Measurements from ENCODE around the gene SNAPC4.

The SNAPC4 gene, protein sequence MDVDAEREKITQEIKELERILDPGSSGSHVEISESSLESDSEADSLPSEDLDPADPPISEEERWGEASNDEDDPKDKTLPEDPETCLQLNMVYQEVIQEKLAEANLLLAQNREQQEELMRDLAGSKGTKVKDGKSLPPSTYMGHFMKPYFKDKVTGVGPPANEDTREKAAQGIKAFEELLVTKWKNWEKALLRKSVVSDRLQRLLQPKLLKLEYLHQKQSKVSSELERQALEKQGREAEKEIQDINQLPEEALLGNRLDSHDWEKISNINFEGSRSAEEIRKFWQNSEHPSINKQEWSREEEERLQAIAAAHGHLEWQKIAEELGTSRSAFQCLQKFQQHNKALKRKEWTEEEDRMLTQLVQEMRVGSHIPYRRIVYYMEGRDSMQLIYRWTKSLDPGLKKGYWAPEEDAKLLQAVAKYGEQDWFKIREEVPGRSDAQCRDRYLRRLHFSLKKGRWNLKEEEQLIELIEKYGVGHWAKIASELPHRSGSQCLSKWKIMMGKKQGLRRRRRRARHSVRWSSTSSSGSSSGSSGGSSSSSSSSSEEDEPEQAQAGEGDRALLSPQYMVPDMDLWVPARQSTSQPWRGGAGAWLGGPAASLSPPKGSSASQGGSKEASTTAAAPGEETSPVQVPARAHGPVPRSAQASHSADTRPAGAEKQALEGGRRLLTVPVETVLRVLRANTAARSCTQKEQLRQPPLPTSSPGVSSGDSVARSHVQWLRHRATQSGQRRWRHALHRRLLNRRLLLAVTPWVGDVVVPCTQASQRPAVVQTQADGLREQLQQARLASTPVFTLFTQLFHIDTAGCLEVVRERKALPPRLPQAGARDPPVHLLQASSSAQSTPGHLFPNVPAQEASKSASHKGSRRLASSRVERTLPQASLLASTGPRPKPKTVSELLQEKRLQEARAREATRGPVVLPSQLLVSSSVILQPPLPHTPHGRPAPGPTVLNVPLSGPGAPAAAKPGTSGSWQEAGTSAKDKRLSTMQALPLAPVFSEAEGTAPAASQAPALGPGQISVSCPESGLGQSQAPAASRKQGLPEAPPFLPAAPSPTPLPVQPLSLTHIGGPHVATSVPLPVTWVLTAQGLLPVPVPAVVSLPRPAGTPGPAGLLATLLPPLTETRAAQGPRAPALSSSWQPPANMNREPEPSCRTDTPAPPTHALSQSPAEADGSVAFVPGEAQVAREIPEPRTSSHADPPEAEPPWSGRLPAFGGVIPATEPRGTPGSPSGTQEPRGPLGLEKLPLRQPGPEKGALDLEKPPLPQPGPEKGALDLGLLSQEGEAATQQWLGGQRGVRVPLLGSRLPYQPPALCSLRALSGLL (N-terminal part only)

DNA sequence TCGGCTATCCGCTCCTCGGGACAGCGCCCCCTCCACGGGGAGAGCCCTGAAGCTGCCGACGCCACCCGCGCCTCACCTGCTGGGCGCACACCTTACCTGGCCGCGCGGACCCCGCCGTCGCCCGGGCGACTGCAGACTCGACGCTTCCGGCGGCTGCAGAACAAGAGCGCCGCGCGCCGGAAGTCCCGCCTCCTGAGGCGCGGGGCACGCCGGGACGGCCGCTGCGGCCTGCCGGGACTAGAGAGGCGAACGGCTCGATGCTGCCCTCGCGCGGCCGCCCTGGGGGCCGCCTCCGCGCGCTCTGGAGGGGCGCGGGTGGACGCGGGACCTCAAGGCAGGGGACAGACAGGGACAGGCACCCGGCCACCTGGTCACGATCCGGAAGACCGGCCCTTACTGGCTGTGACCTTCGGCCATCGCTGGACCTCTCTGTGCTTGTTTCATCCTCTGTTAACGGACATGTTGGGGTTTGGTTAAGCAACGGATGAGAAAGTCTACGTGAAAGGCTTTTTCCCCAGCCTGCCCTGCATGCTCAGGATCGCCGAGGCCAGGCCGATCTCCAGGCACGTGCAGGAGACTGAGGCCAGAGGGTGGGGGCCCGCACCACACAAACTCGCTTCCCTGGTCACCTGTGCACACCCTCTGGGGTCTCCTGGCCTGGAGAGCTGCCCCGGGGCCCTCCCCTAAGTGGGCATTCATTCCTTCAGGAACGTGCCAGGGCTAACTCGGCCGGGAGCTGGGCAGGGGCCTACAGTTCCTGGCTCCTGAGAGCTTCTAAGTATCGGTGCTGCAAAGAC, at the start of gene SNAPC4:
TSS of gene SNAPC4 (minus strand) at position 133 of the 797 bp plus-strand sequence. CDS start 1,742 bp downstream, outside the sequence.
- peak; percentile 89 for DNase-seq (ENCODE audit: low read depth)
- peak; percentile 65 for TF ChIP-seq POLR2A (IDR thresholded peaks at IDR 0.05; ENCODE audit: extremely low read depth, insufficient read length)
- TF ChIP-seq, protein P1, sequence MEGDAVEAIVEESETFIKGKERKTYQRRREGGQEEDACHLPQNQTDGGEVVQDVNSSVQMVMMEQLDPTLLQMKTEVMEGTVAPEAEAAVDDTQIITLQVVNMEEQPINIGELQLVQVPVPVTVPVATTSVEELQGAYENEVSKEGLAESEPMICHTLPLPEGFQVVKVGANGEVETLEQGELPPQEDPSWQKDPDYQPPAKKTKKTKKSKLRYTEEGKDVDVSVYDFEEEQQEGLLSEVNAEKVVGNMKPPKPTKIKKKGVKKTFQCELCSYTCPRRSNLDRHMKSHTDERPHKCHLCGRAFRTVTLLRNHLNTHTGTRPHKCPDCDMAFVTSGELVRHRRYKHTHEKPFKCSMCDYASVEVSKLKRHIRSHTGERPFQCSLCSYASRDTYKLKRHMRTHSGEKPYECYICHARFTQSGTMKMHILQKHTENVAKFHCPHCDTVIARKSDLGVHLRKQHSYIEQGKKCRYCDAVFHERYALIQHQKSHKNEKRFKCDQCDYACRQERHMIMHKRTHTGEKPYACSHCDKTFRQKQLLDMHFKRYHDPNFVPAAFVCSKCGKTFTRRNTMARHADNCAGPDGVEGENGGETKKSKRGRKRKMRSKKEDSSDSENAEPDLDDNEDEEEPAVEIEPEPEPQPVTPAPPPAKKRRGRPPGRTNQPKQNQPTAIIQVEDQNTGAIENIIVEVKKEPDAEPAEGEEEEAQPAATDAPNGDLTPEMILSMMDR (IDR thresholded peaks at IDR 0.05; ENCODE audit: low read depth, low read length): peak; percentile 64
- peak; percentile 78 for TF ChIP-seq MYC (IDR thresholded peaks at IDR 0.05; ENCODE audit: low read depth, low read length)
- TF ChIP-seq, protein P2, sequence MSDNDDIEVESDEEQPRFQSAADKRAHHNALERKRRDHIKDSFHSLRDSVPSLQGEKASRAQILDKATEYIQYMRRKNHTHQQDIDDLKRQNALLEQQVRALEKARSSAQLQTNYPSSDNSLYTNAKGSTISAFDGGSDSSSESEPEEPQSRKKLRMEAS (IDR thresholded peaks at IDR 0.05; ENCODE audit: low read depth, low read length): 0 out of 2 replicates have a peak, but pooled peaks have one; percentile 35
- peak within 1 kb of the TSS; percentile 73 for H3K4me3 ChIP-seq (ENCODE audit: low read depth, low read length)

DNA sequence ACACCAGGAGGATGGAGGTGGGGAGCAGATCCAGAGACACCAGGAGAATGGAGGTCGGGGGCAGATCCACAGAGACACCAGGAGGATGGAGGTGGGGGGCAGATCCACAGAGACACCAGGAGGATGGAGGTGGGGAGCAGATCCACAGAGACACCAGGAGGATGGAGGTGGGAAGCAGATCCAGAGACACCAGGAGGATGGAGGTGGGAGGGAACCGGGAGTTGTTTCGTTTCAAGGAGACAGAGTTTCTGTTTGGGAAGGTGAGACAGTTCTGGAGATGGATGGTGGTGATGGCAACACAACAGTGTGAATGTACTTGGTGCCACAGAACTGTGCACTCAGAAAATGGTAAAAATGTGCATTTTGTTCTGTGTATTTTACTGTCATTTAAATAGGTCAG, 48.7 kb upstream of the SNAPC4 start:
- no peak overlapping the region for H3K4me3 ChIP-seq (ENCODE audit: low read depth, low read length)
- TF ChIP-seq, protein P2 (IDR thresholded peaks at IDR 0.05; ENCODE audit: low read depth, low read length): no peak
- TF ChIP-seq, protein P1 (IDR thresholded peaks at IDR 0.05; ENCODE audit: low read depth, low read length): no peak
- TF ChIP-seq MYC (IDR thresholded peaks at IDR 0.05; ENCODE audit: low read depth, low read length): no peak
- no peak for TF ChIP-seq POLR2A (IDR thresholded peaks at IDR 0.05; ENCODE audit: extremely low read depth, insufficient read length)
- no peak for DNase-seq (ENCODE audit: low read depth)

DNA sequence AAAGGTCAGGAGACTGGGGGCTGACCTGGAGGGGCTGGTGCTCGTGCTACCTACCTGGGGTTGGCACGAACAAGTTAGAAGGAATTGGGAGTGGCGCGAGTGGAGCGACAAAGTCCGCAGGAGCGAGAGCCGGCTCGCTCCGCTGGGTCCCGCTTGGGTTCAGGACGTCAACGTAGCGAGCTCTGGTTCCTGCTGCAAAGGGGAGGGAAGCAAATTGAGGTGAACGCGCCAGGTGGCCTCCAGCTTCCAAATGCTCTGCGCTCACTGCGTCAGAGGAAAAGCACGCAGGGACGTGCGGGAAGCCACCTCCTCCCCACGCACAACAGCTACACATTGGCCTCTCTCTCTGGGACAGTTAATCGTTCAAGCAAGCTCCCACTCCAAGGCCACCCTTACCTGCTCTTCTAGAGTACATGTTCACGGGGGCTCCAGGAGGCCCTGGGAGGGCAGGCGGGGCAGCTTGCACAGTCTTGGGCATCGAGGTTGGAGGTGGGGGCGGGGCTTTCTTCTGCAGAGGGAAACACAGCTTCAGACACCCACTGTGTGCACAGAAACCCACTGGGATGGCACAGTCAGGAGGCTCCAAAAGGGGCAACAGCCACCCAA, 47.3 kb upstream of the SNAPC4 start:
- no peak overlapping the region for H3K4me3 ChIP-seq (ENCODE audit: low read depth, low read length)
- TF ChIP-seq MYC (IDR thresholded peaks at IDR 0.05; ENCODE audit: low read depth, low read length) (no peak), POLR2A (IDR thresholded peaks at IDR 0.05; ENCODE audit: extremely low read depth, insufficient read length) (no peak)
- TF ChIP-seq, protein P2 (IDR thresholded peaks at IDR 0.05; ENCODE audit: low read depth, low read length): no peak
- no peak for DNase-seq (ENCODE audit: low read depth)

DNA sequence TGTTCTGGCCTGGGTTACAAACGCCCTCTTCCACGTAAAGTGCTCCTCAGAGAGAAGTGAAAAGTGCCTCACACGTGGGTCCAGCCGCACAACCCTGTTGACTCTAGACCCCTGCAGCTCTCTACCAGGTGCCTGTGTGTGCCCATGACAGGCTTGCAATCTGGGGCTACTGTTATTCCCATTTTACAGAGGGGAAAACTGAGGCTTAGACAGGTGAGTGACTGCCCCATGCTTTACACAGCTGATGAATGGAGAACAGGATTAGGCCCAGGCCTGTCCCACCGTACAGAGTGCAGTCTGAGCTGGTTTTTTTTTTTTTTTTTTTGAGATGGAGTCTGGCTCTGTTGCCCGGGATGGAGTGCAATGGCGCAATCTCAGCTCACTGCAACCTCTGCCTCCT, 45.8 kb upstream of the SNAPC4 start:
- TF ChIP-seq MYC (IDR thresholded peaks at IDR 0.05; ENCODE audit: low read depth, low read length): no peak
- no peak for TF ChIP-seq POLR2A (IDR thresholded peaks at IDR 0.05; ENCODE audit: extremely low read depth, insufficient read length)
- TF ChIP-seq, protein P1 (IDR thresholded peaks at IDR 0.05; ENCODE audit: low read depth, low read length): no peak
- TF ChIP-seq, protein P2 (IDR thresholded peaks at IDR 0.05; ENCODE audit: low read depth, low read length): no peak
- no peak overlapping the region for H3K4me3 ChIP-seq (ENCODE audit: low read depth, low read length)
- DNase-seq (ENCODE audit: low read depth): no peak

DNA sequence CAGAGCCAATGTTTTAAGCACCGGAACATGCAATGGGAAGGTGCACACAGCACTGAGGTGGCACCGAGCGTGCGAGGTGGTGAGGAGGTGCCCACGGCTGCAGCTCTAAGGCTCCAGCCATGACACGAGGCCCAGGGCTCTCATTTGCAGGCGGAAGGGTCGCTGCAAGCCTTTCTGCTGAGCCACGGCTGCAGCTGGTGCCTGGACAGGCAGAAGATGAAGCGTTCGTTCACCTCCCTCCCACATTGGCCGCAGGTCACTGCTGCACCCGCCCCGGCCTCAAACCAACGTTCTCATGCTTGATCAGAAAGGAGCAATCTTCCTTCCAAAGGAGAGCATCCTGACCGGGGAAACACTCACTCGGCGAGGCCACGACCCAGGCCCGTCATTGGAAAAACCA, 44.1 kb upstream of the SNAPC4 start:
- TF ChIP-seq MYC (IDR thresholded peaks at IDR 0.05; ENCODE audit: low read depth, low read length) (no peak), POLR2A (IDR thresholded peaks at IDR 0.05; ENCODE audit: extremely low read depth, insufficient read length) (no peak)
- TF ChIP-seq, protein P2 (IDR thresholded peaks at IDR 0.05; ENCODE audit: low read depth, low read length): no peak
- TF ChIP-seq, protein P1 (IDR thresholded peaks at IDR 0.05; ENCODE audit: low read depth, low read length): no peak
- H3K4me3 ChIP-seq (ENCODE audit: low read depth, low read length): no peak overlapping the region
- DNase-seq (ENCODE audit: low read depth): no peak
